Effector memory CD8-positive, alpha-beta T cell (primary cell): Measurements from ENCODE around the gene GRK5.

Experiments
- ATAC-seq: fragments of 150-1000 bp; cut with Tn5 transposase; replicated peaks from 2 replicates; pipeline ENCODE4 v1.10.0; 2021; ENCODE audit warnings: mild to moderate bottlenecking, moderate library complexity
- DNase-seq, 3 experiments: peaks; one replicate each; pipeline ENCODE4 v3.0.0; 2021
- H3K27ac Mint-ChIP-seq, 2 donors: one replicate each; pipeline ENCODE4 v1.8.0; 2022; ENCODE audit warnings: mild to moderate bottlenecking in 2 of 2, mixed read lengths in 2 of 2, moderate library complexity in 2 of 2
- H3K27me3 Mint-ChIP-seq, 2 donors: one replicate each; pipeline ENCODE4 v1.8.0; 2022; ENCODE audit warnings: mixed read lengths in 2 of 2
- H3K36me3 Mint-ChIP-seq: one replicate; pipeline ENCODE4 v1.8.0; 2022; ENCODE audit warnings: mild to moderate bottlenecking, moderate library complexity, mixed read lengths; ENCODE audit not compliant: insufficient read depth
- H3K4me1 Mint-ChIP-seq, 2 donors: one replicate each; pipeline ENCODE4 v1.8.0; 2022; ENCODE audit warnings: low read depth in 2 of 2, mixed read lengths in 2 of 2
- H3K4me3 Mint-ChIP-seq, 2 donors: one replicate each; pipeline ENCODE4 v1.8.0; 2022; ENCODE audit warnings: mild to moderate bottlenecking in 2 of 2, mixed read lengths in 2 of 2, moderate library complexity in 2 of 2
- H3K9me3 Mint-ChIP-seq, 2 donors: one replicate each; pipeline ENCODE4 v1.8.0; 2022; ENCODE audit warnings: mixed read lengths in 2 of 2

The GRK5 gene

DNA sequence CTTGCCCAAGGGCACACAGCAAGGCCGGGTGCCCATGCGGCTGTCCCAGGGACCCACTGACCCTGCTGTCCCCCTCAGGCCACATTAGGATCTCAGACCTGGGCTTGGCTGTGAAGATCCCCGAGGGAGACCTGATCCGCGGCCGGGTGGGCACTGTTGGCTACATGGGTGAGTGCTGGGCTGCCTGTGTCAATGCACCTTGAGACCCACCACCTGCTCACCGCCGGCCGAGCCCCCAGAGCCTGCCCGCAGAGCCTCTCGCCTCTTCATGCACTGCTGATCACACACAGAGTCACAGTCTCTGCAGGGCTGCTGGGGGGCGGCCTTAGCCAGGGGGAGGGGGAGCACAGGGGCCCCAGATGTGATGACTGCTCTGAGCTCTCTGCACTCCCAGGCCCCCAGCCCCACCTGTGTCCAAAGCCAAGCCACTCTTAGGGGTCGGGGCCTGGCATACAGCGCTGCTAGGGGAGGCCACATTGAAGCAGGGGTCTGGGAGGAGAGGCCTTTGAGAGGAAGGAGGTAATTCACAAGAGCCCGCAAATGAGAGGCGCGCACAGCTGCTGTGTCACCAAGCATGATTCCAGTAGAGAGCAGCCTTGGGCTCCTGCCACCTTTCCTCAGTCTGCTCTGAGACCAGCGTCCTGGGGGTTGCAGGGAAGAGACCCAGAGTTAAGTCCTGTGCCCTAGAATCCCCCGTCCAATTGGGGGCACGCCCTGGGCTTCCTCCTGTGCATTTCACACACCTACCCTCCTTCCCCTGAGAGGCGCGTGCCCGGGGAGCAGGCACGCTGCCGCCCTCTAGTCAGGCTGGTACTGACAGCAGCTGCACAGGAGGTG, 234.8 kb downstream of the GRK5 start:
- ATAC-seq (no peak), DNase-seq (no peak)
- Mint-ChIP-seq H3K27me3 (no peaks in the 10 kb centered on the region), H3K36me3 (peaks cover 8% of the 10 kb centered on the region), H3K27ac (peak overlapping the region in 1 of 2 donors; percentile 46), H3K4me3 (no peak overlapping the region), H3K9me3 (no peaks in the 10 kb centered on the region), H3K4me1 (peaks cover 8 to 9% of the 10 kb centered on the region in 2 donors)

DNA sequence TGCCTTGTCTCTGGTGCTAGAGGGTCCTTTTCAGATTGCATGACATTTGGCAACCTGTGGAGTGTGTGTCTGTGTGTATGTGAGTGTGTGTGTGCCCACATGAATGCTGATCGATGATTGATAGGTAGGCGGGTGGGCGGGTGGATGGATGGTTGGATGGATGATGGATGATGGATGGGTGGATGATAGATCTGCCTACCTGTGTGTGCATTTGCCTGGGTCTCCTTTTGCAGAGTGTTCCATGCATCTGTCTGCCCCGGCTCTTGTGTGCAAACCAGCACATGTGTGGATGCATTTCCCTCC, 235.3 kb downstream of the GRK5 start:
- no peak for DNase-seq
- Mint-ChIP-seq H3K4me1 (peaks cover 8 to 9% of the 10 kb centered on the region in 2 donors), H3K27ac (peak overlapping the region in 1 of 2 donors; percentile 46), H3K36me3 (peaks cover 14% of the 10 kb centered on the region), H3K4me3 (no peak overlapping the region), H3K27me3 (no peaks in the 10 kb centered on the region), H3K9me3 (no peaks in the 10 kb centered on the region)
- ATAC-seq = no peak

- DNase-seq (no peak), ATAC-seq (no peak)
- no peaks in the 10 kb centered on the region for H3K9me3 Mint-ChIP-seq
- peaks cover 14% of the 10 kb centered on the region for H3K36me3 Mint-ChIP-seq
- no peaks in the 10 kb centered on the region for H3K27me3 Mint-ChIP-seq
- peaks cover 8 to 9% of the 10 kb centered on the region in 2 donors for H3K4me1 Mint-ChIP-seq
- peak overlapping the region in 1 of 2 donors; percentile 26 for H3K27ac Mint-ChIP-seq
- no peak overlapping the region for H3K4me3 Mint-ChIP-seq
Measured at GRCh38 chr10:119443441-119443840, 236.1 kb downstream of the GRK5 start.

DNA sequence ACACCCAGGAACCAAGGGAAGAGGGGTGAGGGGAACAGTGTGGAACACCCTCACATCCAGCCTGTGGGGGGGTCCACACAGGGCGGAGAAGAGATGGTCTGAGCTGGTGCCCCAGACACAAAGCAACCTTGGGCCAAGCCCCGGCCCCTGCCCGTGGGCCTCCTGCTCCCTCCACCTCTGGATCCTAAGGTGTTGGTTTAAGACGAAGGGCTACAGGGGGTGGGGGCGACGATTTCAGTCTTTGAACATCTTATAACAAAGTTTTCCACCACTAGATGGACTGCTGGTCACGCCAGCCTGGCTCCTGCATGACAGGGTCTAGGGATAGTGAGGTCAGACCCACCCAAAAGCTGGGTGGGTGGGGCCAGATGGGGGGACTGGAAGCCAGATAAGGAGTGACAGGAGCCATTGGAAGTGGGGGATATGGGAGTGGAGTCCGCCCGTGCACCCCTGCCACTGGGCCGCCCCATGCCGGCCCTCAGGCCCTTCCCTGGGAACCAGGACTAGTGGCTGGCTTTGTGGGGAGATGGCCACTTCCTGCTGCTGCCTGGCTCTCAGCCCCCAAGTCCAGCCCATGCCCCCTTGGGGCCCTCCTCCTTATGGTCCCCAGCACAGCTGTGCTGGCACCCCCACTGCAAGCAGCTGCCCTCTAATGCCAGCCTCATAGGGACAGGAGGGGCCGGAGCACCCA, 236.7 kb downstream of the GRK5 start:
- Mint-ChIP-seq H3K36me3 (peaks cover 17% of the 10 kb centered on the region), H3K27me3 (no peaks in the 10 kb centered on the region), H3K27ac (peak overlapping the region in 1 of 2 donors; percentile 26), H3K4me3 (no peak overlapping the region), H3K9me3 (no peaks in the 10 kb centered on the region), H3K4me1 (peaks cover 8 to 9% of the 10 kb centered on the region in 2 donors)
- no peak for DNase-seq
- no peak for ATAC-seq

DNA sequence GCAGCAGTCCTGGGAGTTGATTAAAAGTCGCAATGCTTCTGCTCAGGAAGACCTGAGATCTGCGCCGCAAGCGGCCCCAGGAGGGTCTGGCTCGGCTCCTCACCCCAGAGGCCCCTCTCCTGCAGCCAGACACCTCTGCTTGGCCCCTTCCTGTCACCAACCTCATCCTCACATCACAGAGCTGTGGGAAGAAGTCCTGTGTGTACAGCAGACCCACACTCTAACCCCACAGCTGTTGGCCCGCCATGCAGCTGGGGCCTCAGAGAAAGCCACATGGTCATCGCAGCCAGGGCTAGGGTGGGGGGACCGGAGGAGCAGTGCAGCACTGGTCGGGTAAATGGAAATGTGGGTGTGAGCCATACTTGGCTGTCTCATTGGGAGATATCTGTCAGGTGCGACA, 237.5 kb downstream of the GRK5 start:
- H3K9me3 Mint-ChIP-seq = no peaks in the 10 kb centered on the region
- peak overlapping the region in 1 of 2 donors; percentile 65 for H3K27ac Mint-ChIP-seq
- H3K4me3 Mint-ChIP-seq = no peak overlapping the region
- ATAC-seq (no peak), DNase-seq (no peak)
- H3K4me1 Mint-ChIP-seq = peaks cover 8 to 9% of the 10 kb centered on the region in 2 donors
- peaks cover 17% of the 10 kb centered on the region for H3K36me3 Mint-ChIP-seq
- no peaks in the 10 kb centered on the region for H3K27me3 Mint-ChIP-seq

DNA sequence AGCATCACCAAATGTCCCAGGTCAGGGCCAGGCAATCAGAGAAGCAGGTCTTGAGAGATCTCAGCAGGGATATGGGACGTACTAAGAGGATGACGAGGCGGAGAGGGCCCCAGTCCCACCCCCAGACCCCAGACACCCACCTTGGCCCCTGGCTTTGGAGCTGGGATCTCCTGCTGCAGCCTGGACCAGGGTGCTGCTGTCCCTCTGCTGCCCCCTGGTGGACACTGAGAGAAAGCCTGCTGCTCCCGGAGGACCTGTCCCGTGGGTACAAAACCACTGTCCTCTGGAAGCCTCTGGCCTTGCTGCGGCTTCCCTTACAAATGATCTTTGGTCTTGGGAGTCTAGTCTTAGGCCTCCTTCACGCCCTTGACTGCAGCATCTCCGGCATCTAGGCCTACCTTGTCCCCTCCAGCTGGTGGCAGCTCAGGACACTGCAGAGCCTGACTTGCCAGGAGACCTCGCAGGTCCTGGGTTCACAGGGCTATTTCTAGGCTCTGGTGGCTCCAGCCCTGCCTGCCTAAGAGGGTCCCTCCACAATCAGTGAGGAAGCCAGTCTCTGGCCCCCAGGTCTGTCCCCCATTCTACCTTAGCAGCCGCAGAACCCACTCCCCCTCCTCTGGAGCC, 238.1 kb downstream of the GRK5 start:
- peak; percentile 85 for ATAC-seq
- Mint-ChIP-seq H3K36me3 (peaks cover 17% of the 10 kb centered on the region), H3K9me3 (no peaks in the 10 kb centered on the region), H3K4me1 (peaks cover 8 to 9% of the 10 kb centered on the region in 2 donors), H3K27ac (peak overlapping the region; percentile 65 to 69), H3K27me3 (no peaks in the 10 kb centered on the region), H3K4me3 (no peak overlapping the region)
- DNase-seq = peak; percentile 81 to 85 (median 82)

GRCh38 chr10:119445935-119446317, 238.6 kb downstream of the GRK5 start:
- peaks cover 17% of the 10 kb centered on the region for H3K36me3 Mint-ChIP-seq
- peak overlapping the region; percentile 65 to 69 for H3K27ac Mint-ChIP-seq
- no peak for ATAC-seq
- no peak overlapping the region for H3K4me3 Mint-ChIP-seq
- no peaks in the 10 kb centered on the region for H3K9me3 Mint-ChIP-seq
- no peaks in the 10 kb centered on the region for H3K27me3 Mint-ChIP-seq
- no peak for DNase-seq
- peaks cover 8 to 9% of the 10 kb centered on the region in 2 donors for H3K4me1 Mint-ChIP-seq

- Mint-ChIP-seq H3K4me3 (no peak overlapping the region), H3K9me3 (no peaks in the 10 kb centered on the region)
- no peak for ATAC-seq
Measured at GRCh38 chr10:119446441-119447277, 239.3 kb downstream of the GRK5 start.

GRCh38 chr10:119447421-119447820, 240.1 kb downstream of the GRK5 start:
- ATAC-seq = no peak

More at GRCh38 chr10:119446441-119447277, 239.3 kb downstream of the GRK5 start:
- H3K4me1 Mint-ChIP-seq = peaks cover 8 to 9% of the 10 kb centered on the region in 2 donors
- H3K27ac Mint-ChIP-seq = no peak overlapping the region
- no peaks in the 10 kb centered on the region for H3K27me3 Mint-ChIP-seq
- peaks cover 17% of the 10 kb centered on the region for H3K36me3 Mint-ChIP-seq
- DNase-seq = no peak

DNA sequence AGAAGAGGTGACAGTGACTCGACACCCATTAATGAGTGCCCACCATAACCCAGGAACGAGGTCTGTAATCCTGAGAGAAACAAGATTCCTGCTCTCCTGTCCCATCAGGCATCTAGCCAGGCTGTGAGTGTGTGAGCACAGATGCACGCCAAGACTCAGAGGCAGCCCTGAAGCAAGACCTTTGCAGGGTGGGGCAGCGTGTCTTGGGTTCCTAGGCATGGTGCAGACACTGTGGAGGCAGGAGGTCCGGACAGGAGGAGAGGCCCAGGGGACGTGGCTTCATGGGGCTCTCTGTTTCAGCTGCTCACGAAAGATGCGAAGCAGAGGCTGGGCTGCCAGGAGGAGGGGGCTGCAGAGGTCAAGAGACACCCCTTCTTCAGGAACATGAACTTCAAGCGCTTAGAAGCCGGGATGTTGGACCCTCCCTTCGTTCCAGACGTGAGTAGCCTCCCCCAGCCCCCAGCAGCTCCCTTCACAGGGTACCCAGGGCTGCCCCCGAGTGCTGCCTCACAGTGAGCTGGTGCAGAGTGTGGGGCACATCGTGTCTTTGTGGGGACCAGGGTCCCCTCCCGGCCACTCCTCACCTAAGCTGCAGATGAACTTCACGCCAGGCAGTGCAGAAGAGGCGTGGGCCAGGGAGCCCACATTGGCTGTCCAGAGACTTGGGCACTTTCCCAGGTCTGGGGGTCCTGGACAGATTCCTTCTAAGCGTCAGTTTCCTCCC, 240.6 kb downstream of the GRK5 start:
- Mint-ChIP-seq H3K36me3 (peaks cover 17% of the 10 kb centered on the region), H3K4me1 (peaks cover 6 to 8% of the 10 kb centered on the region in 2 donors), H3K9me3 (no peaks in the 10 kb centered on the region), H3K27me3 (no peaks in the 10 kb centered on the region), H3K27ac (no peak overlapping the region), H3K4me3 (no peak overlapping the region)
- no peak for ATAC-seq
- DNase-seq = no peak

More at GRCh38 chr10:119447421-119447820, 240.1 kb downstream of the GRK5 start:
- H3K9me3 Mint-ChIP-seq = no peaks in the 10 kb centered on the region
- H3K4me1 Mint-ChIP-seq = peaks cover 8% of the 10 kb centered on the region in 2 donors
- H3K27me3 Mint-ChIP-seq = no peaks in the 10 kb centered on the region
- H3K4me3 Mint-ChIP-seq = no peak overlapping the region
- H3K27ac Mint-ChIP-seq = no peak overlapping the region
- peaks cover 17% of the 10 kb centered on the region for H3K36me3 Mint-ChIP-seq
- DNase-seq = no peak

DNA sequence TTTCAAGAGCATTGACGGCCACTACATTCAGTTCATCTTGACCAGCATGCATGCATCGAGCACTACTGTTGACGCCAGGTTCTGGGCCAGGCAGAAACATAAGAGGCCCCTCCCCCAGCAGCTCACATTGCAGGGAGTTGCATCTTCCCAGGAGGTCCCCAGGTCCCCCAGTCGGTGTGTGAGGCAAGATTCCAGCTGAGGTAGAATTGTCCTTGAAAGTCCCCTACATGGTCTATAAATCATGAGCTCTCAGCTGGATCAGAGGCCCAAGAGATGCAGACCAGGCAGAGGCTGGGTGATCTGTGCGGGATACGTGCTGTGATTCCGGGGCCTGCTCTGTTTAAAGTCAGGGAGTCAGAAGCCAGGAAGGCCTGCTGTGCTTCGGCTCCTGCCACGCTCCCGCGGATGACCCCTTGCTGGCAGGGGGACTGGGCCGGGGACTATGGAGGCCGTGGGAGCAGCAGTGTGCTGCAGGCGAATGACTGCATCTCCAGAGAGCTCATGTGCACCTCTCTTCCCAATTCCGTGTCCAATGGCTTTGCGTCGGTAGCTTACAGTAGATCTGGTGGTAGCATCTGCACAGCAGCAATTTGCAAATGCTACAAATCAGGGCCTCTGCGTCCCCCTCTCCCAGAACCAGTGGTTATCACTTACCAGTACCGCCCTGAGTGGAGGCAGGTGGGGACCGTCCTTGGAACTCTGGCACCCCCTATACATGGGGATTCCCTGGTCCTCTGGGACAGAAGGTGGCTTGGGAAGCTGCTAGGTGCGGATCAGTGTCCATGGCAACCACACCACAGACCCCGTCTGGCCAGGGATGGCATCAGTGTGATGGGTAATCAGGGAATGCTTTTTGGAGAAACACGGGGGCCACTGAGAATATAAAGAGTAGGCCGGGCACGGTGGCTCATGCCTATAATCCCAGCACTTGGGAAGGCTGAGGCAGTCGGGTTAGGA, 241.5 kb downstream of the GRK5 start:
- ATAC-seq (no peak), DNase-seq (no peak)
- H3K27ac Mint-ChIP-seq = peak overlapping the region in 1 of 2 donors; percentile 46
- no peaks in the 10 kb centered on the region for H3K9me3 Mint-ChIP-seq
- H3K4me3 Mint-ChIP-seq = no peak overlapping the region
- H3K4me1 Mint-ChIP-seq = peaks cover 6 to 8% of the 10 kb centered on the region in 2 donors
- H3K27me3 Mint-ChIP-seq = no peaks in the 10 kb centered on the region
- peaks cover 20% of the 10 kb centered on the region for H3K36me3 Mint-ChIP-seq
